GM23248 (cell line): ENCODE data around the gene PCDHGC4. TPM values are rescaled to one million over a fixed set of nuclear protein-coding genes. Genes with fewer than 3 reads are reported as not detected.
A peak's percentile ranks its signal among the peaks of the same experiment; 100 is the strongest.

ENCODE experiments used
- DNase-seq: peaks from one replicate; pipeline ENCODE4 v3.0.0-alpha.2; 2015
- H2AFZ ChIP-seq: fragments of 200-600 bp; sonication (generic); 2 replicates; pipeline ENCODE4 v1.6.1; 2016; ENCODE audit warnings: antibody characterized with exemption
- H3F3A ChIP-seq: fragments of 200-600 bp; sonication (generic); 2 replicates; pipeline ENCODE4 v1.6.1; 2016; ENCODE audit warnings: mild to moderate bottlenecking, antibody characterized with exemption, mixed run types; ENCODE audit not compliant: insufficient read depth
- H3K27ac ChIP-seq: fragments of 200-600 bp; sonication (generic); 2 replicates; pipeline ENCODE4 v1.5.1; 2016; ENCODE audit warnings: mild to moderate bottlenecking
- H3K27me3 ChIP-seq: fragments of 200-600 bp; sonication (generic); replicated peaks from 2 replicates; pipeline ENCODE4 v1.6.1; 2016; ENCODE audit warnings: mild to moderate bottlenecking; ENCODE audit not compliant: insufficient read depth
- H3K36me3 ChIP-seq: fragments of 200-600 bp; sonication (generic); 2 replicates; pipeline ENCODE4 v1.6.1; 2016; ENCODE audit warnings: low read depth, mild to moderate bottlenecking
- H3K4me1 ChIP-seq: fragments of 200-600 bp; sonication (generic); 2 replicates; pipeline ENCODE4 v1.6.1; 2016; ENCODE audit warnings: mild to moderate bottlenecking; ENCODE audit not compliant: insufficient read depth
- H3K4me2 ChIP-seq: fragments of 200-600 bp; sonication (generic); one replicate; pipeline ENCODE4 v1.6.1; 2016; ENCODE audit warnings: mild to moderate bottlenecking; ENCODE audit not compliant: unreplicated experiment
- H3K4me3 ChIP-seq: fragments of 200-600 bp; sonication (generic); 2 replicates; pipeline ENCODE4 v1.5.1; 2016; ENCODE audit warnings: mild to moderate bottlenecking
- H3K79me2 ChIP-seq: fragments of 200-600 bp; sonication (generic); 2 replicates; pipeline ENCODE4 v1.6.1; 2016; ENCODE audit warnings: mild to moderate bottlenecking; ENCODE audit not compliant: insufficient read depth
- H3K9ac ChIP-seq: fragments of 200-600 bp; sonication (generic); 2 replicates; pipeline ENCODE4 v1.6.1; 2016; ENCODE audit warnings: mild to moderate bottlenecking
- H3K9me2 ChIP-seq: fragments of 200-600 bp; sonication (generic); 2 replicates; pipeline ENCODE4 v1.6.1; 2016; ENCODE audit warnings: mixed run types, mild to moderate bottlenecking, moderate library complexity; ENCODE audit not compliant: insufficient read depth
- H3K9me3 ChIP-seq: fragments of 200-600 bp; sonication (generic); one replicate; pipeline ENCODE4 v1.6.1; 2017; ENCODE audit warnings: low read depth
- H4K20me1 ChIP-seq: fragments of 200-600 bp; sonication (generic); 2 replicates; pipeline ENCODE4 v1.6.0; 2016; ENCODE audit not compliant: insufficient read depth
- EZH2 ChIP-seq: fragments of 200-600 bp; sonication (generic); IDR thresholded peaks from 2 replicates; pipeline ENCODE4 v1.6.1; 2018; ENCODE audit warnings: antibody characterized with exemption, mild to moderate bottlenecking; ENCODE audit not compliant: insufficient read depth, poor library complexity, severe bottlenecking
- EZH2phosphoT487 ChIP-seq: fragments of 200-600 bp; sonication (generic); IDR thresholded peaks from 2 replicates; pipeline ENCODE4 v1.6.1; 2018; ENCODE audit warnings: antibody characterized with exemption, moderate library complexity, mild to moderate bottlenecking, low read depth; ENCODE audit not compliant: insufficient read depth
- WGBS, 2 experiments: methylation state at CpG; one replicate each; pipeline ENCODE4 v1.1.6; 2015 to 2017; ENCODE audit warnings: low lambda C conversion rate in 2 of 2, low coverage in 1 of 2; ENCODE audit errors: missing lambda C conversion rate in 2 of 2; 5-methylcytosine and 5-hydroxymethylcytosine counted together
- in situ Hi-C: fragments of 300-500 bp; cut with MboI; formaldehyde crosslinking; loops from 2 replicates; pipeline ENCODE4 v1.15.0; 2020
- polyA plus RNA-seq: library from polyadenylated mRNA; unstranded; fragments of >200 nt; fragmentation: Nextera tagmentation; extraction: Ambion mirVana; gene quantifications from 2 replicates; pipeline ENCODE4 v1.2.1, GENCODE V29; 2016
- total RNA-seq: library from RNA; depleted of rRNA; stranded (reverse); fragments of >200 nt; shearing (Covaris generic); gene quantifications from 2 replicates; pipeline ENCODE4 v1.2.3, GENCODE V29; 2014

PCDHGC4 gene
- total and polyA plus RNA-seq, 2 experiments from 2014 or later = 0.16 to 0.54 TPM

- H3K27ac ChIP-seq = peak overlapping the region; percentile 97
- peak overlapping the region; percentile 87 for H3K4me2 ChIP-seq
- 0 out of 2 replicates have a peak, but pooled peaks cover 3% of the 10 kb centered on the region for H3K36me3 ChIP-seq
- H3F3A ChIP-seq = peaks cover 42% of the 10 kb centered on the region
- peak overlapping the region; percentile 83 for H3K9ac ChIP-seq
- no peaks in the 10 kb centered on the region for H3K9me3 ChIP-seq
- H3K9me2 ChIP-seq = no peaks in the 10 kb centered on the region
- peak; percentile 69 for DNase-seq
- in situ Hi-C loops = no loop called here
- H3K27me3 ChIP-seq = no peaks in the 10 kb centered on the region
- peak overlapping the region; percentile 67 for H3K4me3 ChIP-seq
- H2AFZ ChIP-seq = 0 out of 2 replicates have a peak overlapping the region, but pooled peaks have one; percentile 6
- WGBS, 2 experiments = 1 to 3% methylated on average over 9 of the region's 9 CpGs
- H3K79me2 ChIP-seq = peaks cover 20% of the 10 kb centered on the region
- TF ChIP-seq EZH2phosphoT487 (no peak), EZH2 (no peak)
- peaks cover 46% of the 10 kb centered on the region for H3K4me1 ChIP-seq
- no peaks in the 10 kb centered on the region for H4K20me1 ChIP-seq
Observed at GRCh38 chr5:141508440-141508797, 23.6 kb downstream of the PCDHGC4 start.

GRCh38 chr5:141508798-141509611 lies 24.2 kb downstream of the PCDHGC4 start:
- H2AFZ ChIP-seq = no peak overlapping the region
- peak overlapping the region; percentile 67 for H3K4me3 ChIP-seq
- H3K27ac ChIP-seq = peak overlapping the region; percentile 97
- H3K4me1 ChIP-seq = peaks cover 51% of the 10 kb centered on the region
- in situ Hi-C loops = no loop called here
- H3K4me2 ChIP-seq = peak overlapping the region; percentile 87
- H3K36me3 ChIP-seq = 0 out of 2 replicates have a peak, but pooled peaks cover 3% of the 10 kb centered on the region
- peaks cover 17% of the 10 kb centered on the region; the same call in 1 of the 2 replicates for H3K79me2 ChIP-seq
- no peaks in the 10 kb centered on the region for H4K20me1 ChIP-seq
- 1 to 4% methylated on average over 10 to 23 of the region's 23 CpGs for WGBS, 2 experiments
- peak; percentile 99 for DNase-seq
- peak overlapping the region; percentile 83 for H3K9ac ChIP-seq
- peaks cover 46% of the 10 kb centered on the region for H3F3A ChIP-seq
- no peaks in the 10 kb centered on the region for H3K27me3 ChIP-seq
- H3K9me2 ChIP-seq = no peaks in the 10 kb centered on the region
- no peaks in the 10 kb centered on the region for H3K9me3 ChIP-seq
- TF ChIP-seq EZH2 (no peak), EZH2phosphoT487 (no peak)

GRCh38 chr5:141510160-141510559 lies 25.3 kb downstream of the PCDHGC4 start:
- H3K9ac ChIP-seq = peak overlapping the region; percentile 83
- 0 out of 2 replicates have a peak, but pooled peaks cover 3% of the 10 kb centered on the region for H3K36me3 ChIP-seq
- no peaks in the 10 kb centered on the region for H3K27me3 ChIP-seq
- WGBS, 2 experiments = 78 to 82% methylated on average over 9 of the region's 9 CpGs
- H3K79me2 ChIP-seq = peaks cover 8% of the 10 kb centered on the region; the same call in 1 of the 2 replicates
- H3K27ac ChIP-seq = peak overlapping the region; percentile 97
- no peak overlapping the region for H3K4me3 ChIP-seq
- H3K4me1 ChIP-seq = peaks cover 63% of the 10 kb centered on the region
- no peaks in the 10 kb centered on the region for H4K20me1 ChIP-seq
- H3K4me2 ChIP-seq = no peak overlapping the region
- H3K9me3 ChIP-seq = no peaks in the 10 kb centered on the region
- H3K9me2 ChIP-seq = no peaks in the 10 kb centered on the region
- no peak overlapping the region for H2AFZ ChIP-seq
- peaks cover 57% of the 10 kb centered on the region for H3F3A ChIP-seq
- no peak for DNase-seq
- in situ Hi-C loops = no loop called here
- TF ChIP-seq EZH2phosphoT487 = no peak
- no peak for TF ChIP-seq EZH2

GRCh38 chr5:141510850-141511601 lies 26.2 kb downstream of the PCDHGC4 start:
- no peaks in the 10 kb centered on the region for H3K27me3 ChIP-seq
- H3K36me3 ChIP-seq = 0 out of 2 replicates have a peak, but pooled peaks cover 3% of the 10 kb centered on the region
- H3K4me2 ChIP-seq = no peak overlapping the region
- no peak overlapping the region for H3K27ac ChIP-seq
- H4K20me1 ChIP-seq = no peaks in the 10 kb centered on the region
- peaks cover 72% of the 10 kb centered on the region for H3K4me1 ChIP-seq
- WGBS, 2 experiments = 82 to 86% methylated on average over 14 of the region's 14 CpGs
- H3F3A ChIP-seq = peaks cover 61% of the 10 kb centered on the region
- H3K9ac ChIP-seq = no peak overlapping the region
- no peak for TF ChIP-seq EZH2
- no peak for TF ChIP-seq EZH2phosphoT487
- no peak for DNase-seq
- no peak overlapping the region for H3K4me3 ChIP-seq
- in situ Hi-C loops = no loop called here
- no peaks in the 10 kb centered on the region for H3K9me3 ChIP-seq
- peaks cover 8% of the 10 kb centered on the region; the same call in 1 of the 2 replicates for H3K79me2 ChIP-seq
- no peaks in the 10 kb centered on the region for H3K9me2 ChIP-seq
- H2AFZ ChIP-seq = no peak overlapping the region
